Measurements from ENCODE around the gene PRKCE.
"Not testable (repeated sequence)": the region's sequence is repeated elsewhere in the genome, so short reads cannot be mapped to it uniquely, and the experiment has no call there.

The PRKCE gene

GRCh38 chr2:45882707-45883602 lies 231.5 kb downstream of the PRKCE start:
- no peak for DNase-seq (ENCODE audit: low read depth in 1 of 2, low spot score in 1 of 2)

GRCh38 chr2:45883603-45884000 lies 232.1 kb downstream of the PRKCE start:
- no peak for DNase-seq (ENCODE audit: low read depth in 1 of 2, low spot score in 1 of 2)

GRCh38 chr2:45884126-45884525 lies 232.7 kb downstream of the PRKCE start:
- DNase-seq (ENCODE audit: low read depth in 1 of 2, low spot score in 1 of 2), result no peak

- DNase-seq (ENCODE audit: low read depth in 1 of 2, low spot score in 1 of 2), result no peak
Observed at GRCh38 chr2:45885171-45885621, 233.7 kb downstream of the PRKCE start.

GRCh38 chr2:45886171-45886663 lies 234.7 kb downstream of the PRKCE start:
- DNase-seq (ENCODE audit: low read depth in 1 of 2, low spot score in 1 of 2), result no peak

GRCh38 chr2:45888167-45888566 lies 236.7 kb downstream of the PRKCE start:
- DNase-seq (ENCODE audit: low read depth in 1 of 2, low spot score in 1 of 2), result no peak

GRCh38 chr2:45888641-45889040 lies 237.2 kb downstream of the PRKCE start:
- no peak for DNase-seq (ENCODE audit: low read depth in 1 of 2, low spot score in 1 of 2)

GRCh38 chr2:45889053-45889452 lies 237.6 kb downstream of the PRKCE start:
- DNase-seq (ENCODE audit: low read depth in 1 of 2, low spot score in 1 of 2), result no peak

- no peak for DNase-seq (ENCODE audit: low read depth in 1 of 2, low spot score in 1 of 2)
Observed at GRCh38 chr2:45889620-45890370, 238.3 kb downstream of the PRKCE start.

- DNase-seq (ENCODE audit: low read depth in 1 of 2, low spot score in 1 of 2), result not testable (repeated sequence)
Observed at GRCh38 chr2:45890371-45890646, 238.8 kb downstream of the PRKCE start.

- DNase-seq (ENCODE audit: low read depth in 1 of 2, low spot score in 1 of 2), result no peak
Observed at GRCh38 chr2:45890819-45891218, 239.3 kb downstream of the PRKCE start.

GRCh38 chr2:45891719-45892424 lies 240.4 kb downstream of the PRKCE start:
- no peak for DNase-seq (ENCODE audit: low read depth in 1 of 2, low spot score in 1 of 2)

- DNase-seq (ENCODE audit: low read depth in 1 of 2, low spot score in 1 of 2), result no peak
Observed at GRCh38 chr2:45892425-45892745, 240.9 kb downstream of the PRKCE start.

- DNase-seq (ENCODE audit: low read depth in 1 of 2, low spot score in 1 of 2), result no peak
Observed at GRCh38 chr2:45892757-45893156, 241.3 kb downstream of the PRKCE start.

- DNase-seq (ENCODE audit: low read depth in 1 of 2, low spot score in 1 of 2), result no peak
Observed at GRCh38 chr2:45894211-45894610, 242.7 kb downstream of the PRKCE start.

- DNase-seq (ENCODE audit: low read depth in 1 of 2, low spot score in 1 of 2), result no peak
Observed at GRCh38 chr2:45895241-45895861, 243.9 kb downstream of the PRKCE start.

- DNase-seq (ENCODE audit: low read depth in 1 of 2, low spot score in 1 of 2), result no peak
Observed at GRCh38 chr2:45896311-45896710, 244.8 kb downstream of the PRKCE start.

- no peak for DNase-seq (ENCODE audit: low read depth in 1 of 2, low spot score in 1 of 2)
Observed at GRCh38 chr2:45897842-45898241, 246.4 kb downstream of the PRKCE start.

- DNase-seq (ENCODE audit: low read depth in 1 of 2, low spot score in 1 of 2), result no peak
Observed at GRCh38 chr2:45898819-45899218, 247.3 kb downstream of the PRKCE start.

- DNase-seq (ENCODE audit: low read depth in 1 of 2, low spot score in 1 of 2), result no peak
Observed at GRCh38 chr2:45899926-45900325, 248.5 kb downstream of the PRKCE start.

- DNase-seq (ENCODE audit: low read depth in 1 of 2, low spot score in 1 of 2), result no peak
Observed at GRCh38 chr2:45901468-45902032, 250.1 kb downstream of the PRKCE start.

Data from activated T-helper 1 cell treated with anti-CD3 and anti-CD28 coated beads, Interleukin-2, amount 50 U/mL, for 16 hours (primary cell).